Activated naive CD4-positive, alpha-beta T cell treated with anti-CD3 and anti-CD28 coated beads for 36 hours (primary cell): ENCODE measurements around the gene RTF1. TPM values are rescaled to one million over a fixed set of nuclear protein-coding genes. Genes with fewer than 3 reads are reported as not detected.
"Not testable (repeated sequence)": the region's sequence is repeated elsewhere in the genome, so short reads cannot be mapped to it uniquely, and the experiment has no call there.

Experiments used
- CTCF ChIA-PET: fragments of 350-600 bp; sonication (Branson Sonifier 250); formaldehyde crosslinking; loops from one replicate; lab custom pipeline; 2021; ENCODE audit warnings: antibody characterized with exemption; lab: Charles Lee
- DNase-seq: peaks from one replicate; pipeline ENCODE4 v3.0.0-alpha.2; 2020
- H3K27ac Mint-ChIP-seq: one replicate; pipeline ENCODE4 v1.8.0; 2021; ENCODE audit warnings: mild to moderate bottlenecking, mixed read lengths
- H3K27me3 Mint-ChIP-seq: one replicate; pipeline ENCODE4 v1.8.0; 2021; ENCODE audit warnings: low read depth, mixed read lengths
- H3K36me3 Mint-ChIP-seq: one replicate; pipeline ENCODE4 v1.8.0; 2021; ENCODE audit warnings: low read depth, mixed read lengths
- H3K4me1 Mint-ChIP-seq: one replicate; pipeline ENCODE4 v1.8.0; 2021; ENCODE audit warnings: low read depth, mixed read lengths
- H3K4me3 Mint-ChIP-seq: one replicate; pipeline ENCODE4 v1.8.0; 2021; ENCODE audit warnings: mild to moderate bottlenecking, moderate library complexity, mixed read lengths
- H3K9me3 Mint-ChIP-seq: one replicate; pipeline ENCODE4 v1.8.0; 2021; ENCODE audit warnings: mixed read lengths
- intact Hi-C: fragments of 100-400 bp; cut with micrococcal nuclease; formaldehyde crosslinking; loops from one replicate; pipeline ENCODE4 v1.15.1; 2023
- total RNA-seq, 2 experiments: library from RNA; stranded (reverse); gene quantifications; one replicate each; pipeline ENCODE4 v1.2.3, GENCODE V29; 2021

Gene RTF1
- total RNA-seq, 2 experiments from 2014 or later, result 18.7 to 19.5 TPM

GRCh38 chr15:41411441-41411840, 5.5 kb upstream of the RTF1 start:
- H3K9me3 Mint-ChIP-seq, result no peaks in the 10 kb centered on the region
- H3K4me1 Mint-ChIP-seq, result peaks cover 15% of the 10 kb centered on the region
- intact Hi-C loops, result no loop called here
- peaks cover 9% of the 10 kb centered on the region for H3K36me3 Mint-ChIP-seq
- H3K27me3 Mint-ChIP-seq, result no peaks in the 10 kb centered on the region
- no peak for DNase-seq
- H3K27ac Mint-ChIP-seq, result no peak overlapping the region
- CTCF ChIA-PET, result no interaction called here
- H3K4me3 Mint-ChIP-seq, result no peak overlapping the region

- H3K27me3 Mint-ChIP-seq, result no peaks in the 10 kb centered on the region
- CTCF ChIA-PET, result no interaction called here
- DNase-seq, result no peak
- H3K4me1 Mint-ChIP-seq, result peaks cover 43% of the 10 kb centered on the region
- H3K36me3 Mint-ChIP-seq, result peaks cover 10% of the 10 kb centered on the region
- H3K27ac Mint-ChIP-seq, result peak overlapping the region; percentile 89
- H3K4me3 Mint-ChIP-seq, result peak overlapping the region; percentile 87
- intact Hi-C loops, result loop anchor here (1.0 to 5.0 kb wide), 5 partner anchors 14 to 185 kb away; partner anchors contain the start of genes CHP1, EXD1, ITPKA and NDUFAF1
- no peaks in the 10 kb centered on the region for H3K9me3 Mint-ChIP-seq
Measured at GRCh38 chr15:41416128-41416741, 660 bp upstream of the RTF1 start.

DNA sequence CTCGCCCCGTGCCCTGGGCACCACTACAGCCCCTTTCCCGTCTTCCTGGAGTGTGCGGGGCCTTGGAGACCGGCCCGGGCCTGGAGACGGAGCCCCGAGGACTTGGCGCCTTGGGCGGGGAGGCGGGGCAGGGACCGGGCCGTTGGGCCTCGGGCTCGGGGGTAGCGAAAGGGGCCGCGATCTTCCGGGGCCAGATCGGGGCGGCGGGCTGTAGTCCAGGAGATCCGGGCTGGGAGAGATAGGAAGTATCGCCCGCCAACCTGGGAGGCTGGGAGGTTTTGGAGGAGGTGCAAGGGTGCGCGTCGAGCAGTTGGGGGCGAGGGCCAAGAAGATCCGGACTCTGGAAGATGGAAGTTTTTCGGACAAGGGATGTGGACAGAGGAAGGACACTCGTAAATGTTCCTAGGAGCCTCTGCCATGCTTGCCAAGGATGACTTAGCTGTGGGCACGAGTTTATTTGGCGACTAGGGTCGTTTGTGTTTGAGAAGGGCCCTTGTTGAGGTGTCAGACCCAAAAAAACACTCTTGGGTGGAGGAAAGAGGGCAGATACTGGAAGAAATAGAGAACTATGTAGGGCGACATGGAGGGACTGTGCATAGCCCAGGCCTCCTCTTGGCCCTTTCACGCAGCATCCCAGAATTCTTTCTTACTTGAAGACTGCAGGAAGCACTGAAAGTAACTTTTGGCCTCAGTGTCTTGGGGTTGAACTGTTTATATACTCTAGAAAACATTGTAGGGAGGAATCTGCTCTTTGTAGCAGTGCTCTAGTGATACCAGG, 712 bp downstream of the RTF1 start:
- Mint-ChIP-seq H3K4me1 (peaks cover 47% of the 10 kb centered on the region), H3K36me3 (peaks cover 10% of the 10 kb centered on the region), H3K9me3 (no peaks in the 10 kb centered on the region), H3K27me3 (no peaks in the 10 kb centered on the region), H3K27ac (peak overlapping the region; percentile 32), H3K4me3 (peak overlapping the region; percentile 87)
- intact Hi-C loops, result loop anchor here (2.0 to 5.0 kb wide), 4 partner anchors 75 to 187 kb away; partner anchors contain the start of genes CHP1, EXD1, ITPKA and NUSAP1
- DNase-seq, result peak; percentile 34
- CTCF ChIA-PET, result interaction anchor here (1.3 kb wide), 1 partner anchor 11 kb away, joined by 3 read pairs; no protein-coding TSS in a partner anchor

DNA sequence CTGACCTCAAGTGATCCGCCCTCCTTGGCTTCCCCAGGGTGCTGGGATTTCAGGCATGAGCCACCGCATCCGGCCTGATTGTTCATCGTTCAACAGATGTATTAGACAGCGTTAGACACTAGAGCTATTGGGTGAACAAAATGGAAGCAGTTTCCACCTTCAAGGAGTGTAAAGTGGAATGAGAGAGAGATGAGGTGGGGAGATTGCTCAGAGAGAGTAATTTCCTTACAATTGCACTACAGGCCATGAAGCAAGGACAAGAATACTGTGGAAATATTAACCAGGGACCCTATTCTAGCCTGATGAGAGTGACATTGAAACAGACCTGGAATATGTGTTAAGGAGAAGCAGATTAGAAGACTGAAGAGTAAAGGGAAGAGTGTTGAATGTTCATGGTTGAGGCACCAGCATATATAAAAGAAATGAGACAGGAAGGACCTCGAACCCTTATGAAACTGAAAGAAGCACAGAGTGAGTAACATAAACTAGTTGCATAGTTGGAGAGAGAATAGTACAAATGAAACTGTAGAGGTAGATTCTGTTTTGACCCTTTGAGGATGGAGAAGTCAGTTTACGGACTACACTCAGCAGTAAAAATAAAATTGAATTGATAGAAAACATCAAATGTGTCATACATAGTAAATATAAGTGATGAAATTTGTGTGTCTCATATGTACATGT, 7.2 kb downstream of the RTF1 start:
- Mint-ChIP-seq H3K9me3 (no peaks in the 10 kb centered on the region), H3K27me3 (no peaks in the 10 kb centered on the region), H3K4me1 (peaks cover 34% of the 10 kb centered on the region), H3K27ac (peak overlapping the region; percentile 3), H3K36me3 (peaks cover 2% of the 10 kb centered on the region), H3K4me3 (no peak overlapping the region)
- CTCF ChIA-PET, result no interaction called here
- no peak for DNase-seq
- intact Hi-C loops, result no loop called here

GRCh38 chr15:41424809-41425208, 7.9 kb downstream of the RTF1 start:
- no peaks in the 10 kb centered on the region for H3K9me3 Mint-ChIP-seq
- CTCF ChIA-PET, result no interaction called here
- H3K4me1 Mint-ChIP-seq, result peaks cover 37% of the 10 kb centered on the region
- no peaks in the 10 kb centered on the region for H3K27me3 Mint-ChIP-seq
- DNase-seq, result no peak
- peaks cover 2% of the 10 kb centered on the region for H3K36me3 Mint-ChIP-seq
- H3K27ac Mint-ChIP-seq, result no peak overlapping the region
- intact Hi-C loops, result no loop called here
- H3K4me3 Mint-ChIP-seq, result no peak overlapping the region

DNA sequence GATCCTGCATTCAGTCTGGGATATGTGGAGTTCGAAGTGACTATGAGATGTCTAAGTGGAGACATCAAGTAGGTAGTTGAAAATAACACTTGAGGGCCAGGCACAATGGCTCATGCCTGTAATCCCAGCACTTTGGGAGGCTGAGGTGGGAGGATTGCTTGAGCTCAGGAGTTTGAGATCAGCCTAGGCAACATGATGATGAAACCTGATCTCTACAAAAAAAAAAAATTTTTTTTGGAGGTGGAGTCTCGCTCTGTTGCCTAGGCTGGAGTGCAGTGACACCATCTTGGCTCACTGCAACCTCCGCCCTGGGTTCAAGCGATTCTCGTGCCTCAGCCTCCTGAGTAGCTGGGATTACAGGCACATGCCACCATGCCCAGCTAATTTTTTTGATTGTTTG, 9.0 kb downstream of the RTF1 start:
- H3K27ac Mint-ChIP-seq, intact Hi-C loops, CTCF ChIA-PET, DNase-seq, H3K36me3 Mint-ChIP-seq, H3K9me3 Mint-ChIP-seq, H3K4me3 Mint-ChIP-seq, H3K27me3 Mint-ChIP-seq: not testable (repeated sequence)
- H3K4me1 Mint-ChIP-seq, result peaks cover 30% of the 10 kb centered on the region

GRCh38 chr15:41429003-41429890, 12.4 kb downstream of the RTF1 start:
- CTCF ChIA-PET, result interaction anchor here (0.5 to 1.7 kb wide), 5 partner anchors 11 to 109 kb away, joined by 3 to 6 read pairs (median 5); no protein-coding TSS in a partner anchor
- intact Hi-C loops, result no loop called here
- H3K27me3 Mint-ChIP-seq, result no peaks in the 10 kb centered on the region
- peak overlapping the region; percentile 50 for H3K27ac Mint-ChIP-seq
- DNase-seq, result peak; percentile 14
- H3K4me3 Mint-ChIP-seq, result no peak overlapping the region
- no peaks in the 10 kb centered on the region for H3K9me3 Mint-ChIP-seq
- H3K36me3 Mint-ChIP-seq, result peaks cover 2% of the 10 kb centered on the region
- H3K4me1 Mint-ChIP-seq, result peaks cover 20% of the 10 kb centered on the region

DNA sequence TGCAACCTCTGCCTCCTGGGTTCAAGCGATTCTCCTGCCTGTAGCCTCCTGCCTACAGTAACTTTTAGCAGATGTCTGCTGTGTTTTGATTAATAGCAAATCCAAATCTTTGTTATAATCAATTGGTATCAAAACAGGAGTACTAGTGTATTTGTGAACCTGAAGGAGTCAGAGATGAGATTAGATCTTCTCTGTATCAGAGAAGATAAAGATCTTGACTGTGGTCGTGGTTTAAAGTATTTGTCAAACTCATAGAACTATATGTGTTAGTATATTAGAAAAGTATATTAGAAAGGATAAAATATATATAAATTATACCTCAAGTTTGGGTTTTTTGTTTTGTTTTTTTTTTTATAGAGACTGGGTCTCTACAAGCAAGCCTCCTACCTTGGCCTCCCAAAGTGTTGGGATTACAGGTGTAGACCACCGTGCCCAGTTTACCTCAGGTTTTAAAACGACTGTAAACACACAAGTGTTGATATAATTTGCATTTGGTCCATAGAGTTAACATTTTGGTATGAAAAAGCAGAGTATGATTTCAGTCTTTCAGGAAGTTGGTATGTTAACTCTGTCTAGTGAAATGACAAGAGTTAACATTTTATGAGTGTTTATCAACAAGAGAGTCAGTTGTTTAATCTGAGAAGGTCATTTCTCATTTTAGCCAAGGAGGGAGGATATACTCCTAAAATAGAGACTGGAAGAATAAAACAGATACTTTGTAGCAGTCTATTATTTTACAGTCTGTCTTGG, 18.3 kb downstream of the RTF1 start:
- no peak for DNase-seq
- Mint-ChIP-seq H3K9me3 (no peaks in the 10 kb centered on the region), H3K27me3 (no peaks in the 10 kb centered on the region), H3K36me3 (no peaks in the 10 kb centered on the region), H3K4me3 (no peak overlapping the region), H3K27ac (no peak overlapping the region), H3K4me1 (peaks cover 2% of the 10 kb centered on the region)
- intact Hi-C loops, result no loop called here
- CTCF ChIA-PET, result no interaction called here

DNA sequence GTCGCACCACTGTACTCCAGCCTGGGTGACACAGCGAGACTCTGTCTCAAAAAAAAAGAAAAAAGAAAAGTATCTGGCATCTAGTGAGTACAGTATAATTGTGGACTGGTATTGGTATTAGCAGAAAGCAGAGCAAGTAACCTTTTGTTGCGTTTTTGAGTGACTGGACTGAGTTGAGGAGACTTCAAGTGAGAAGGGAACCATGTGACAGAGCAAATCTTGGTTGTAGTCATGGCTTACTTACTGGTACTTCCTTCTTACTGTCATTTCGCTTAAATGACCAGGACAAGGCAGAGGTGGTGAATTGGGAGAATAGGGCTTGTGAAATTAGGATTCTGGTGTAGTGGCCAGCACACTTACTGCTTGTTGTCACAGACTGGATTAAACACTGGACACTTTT, 20.6 kb downstream of the RTF1 start:
- intact Hi-C loops, result no loop called here
- Mint-ChIP-seq H3K9me3 (no peaks in the 10 kb centered on the region), H3K36me3 (peaks cover 6% of the 10 kb centered on the region), H3K27ac (no peak overlapping the region), H3K27me3 (no peaks in the 10 kb centered on the region), H3K4me1 (peaks cover 2% of the 10 kb centered on the region), H3K4me3 (no peak overlapping the region)
- DNase-seq, result no peak
- CTCF ChIA-PET, result no interaction called here

DNA sequence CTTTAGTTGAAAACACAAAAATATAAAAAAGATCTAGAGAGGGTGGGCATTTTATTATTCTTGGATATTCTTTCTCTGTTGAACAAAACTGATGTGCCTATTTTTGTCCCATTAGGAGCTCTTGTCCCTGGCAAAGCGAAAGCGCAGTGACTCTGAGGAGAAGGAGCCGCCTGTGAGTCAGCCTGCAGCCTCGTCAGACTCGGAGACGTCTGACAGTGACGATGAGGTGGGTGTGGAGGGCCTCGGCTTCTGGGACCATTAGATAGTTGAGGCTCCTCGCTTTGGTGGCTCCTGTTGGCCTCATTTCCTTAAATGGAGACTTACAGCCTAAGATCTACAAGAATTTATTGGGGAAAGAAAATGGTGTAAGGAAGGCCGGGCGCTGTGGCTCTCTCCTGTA, 21.3 kb downstream of the RTF1 start:
- no peak overlapping the region for H3K27ac Mint-ChIP-seq
- no peaks in the 10 kb centered on the region for H3K9me3 Mint-ChIP-seq
- CTCF ChIA-PET, result no interaction called here
- DNase-seq, result no peak
- peaks cover 6% of the 10 kb centered on the region for H3K4me1 Mint-ChIP-seq
- peaks cover 6% of the 10 kb centered on the region for H3K36me3 Mint-ChIP-seq
- intact Hi-C loops, result no loop called here
- H3K4me3 Mint-ChIP-seq, result no peak overlapping the region
- H3K27me3 Mint-ChIP-seq, result no peaks in the 10 kb centered on the region

DNA sequence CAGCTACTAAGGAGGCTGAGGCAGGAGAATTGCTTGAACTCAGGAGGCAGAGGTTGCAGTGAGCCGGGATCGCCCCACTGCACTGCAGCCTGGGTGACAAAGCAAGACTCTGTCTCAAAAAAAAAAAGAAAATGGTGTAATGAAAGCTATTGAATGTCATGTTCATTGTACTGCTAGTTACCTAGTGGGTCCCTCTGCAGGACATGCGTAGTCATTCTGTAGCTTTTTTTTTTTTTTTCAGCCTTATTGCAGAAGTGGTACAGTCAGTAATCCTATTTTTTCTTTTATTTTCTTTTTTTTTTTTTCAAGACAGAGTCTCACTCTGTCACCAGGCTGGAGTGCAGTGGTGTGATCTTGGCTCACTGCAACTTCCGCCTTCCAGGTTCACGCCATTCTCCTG, 21.9 kb downstream of the RTF1 start:
- H3K27me3 Mint-ChIP-seq, H3K4me3 Mint-ChIP-seq, DNase-seq, H3K9me3 Mint-ChIP-seq, intact Hi-C loops, H3K36me3 Mint-ChIP-seq, H3K4me1 Mint-ChIP-seq, H3K27ac Mint-ChIP-seq: not testable (repeated sequence)
- CTCF ChIA-PET, result interaction anchor here (0.6 kb wide), 2 partner anchors 120 to 736 kb away, joined by 4 to 7 read pairs; no protein-coding TSS in a partner anchor
